Fibroblast of the aortic adventitia (primary cell): ENCODE measurements around the gene VPS9D1. TPM values are rescaled to one million over a fixed set of nuclear protein-coding genes. Genes with fewer than 3 reads are reported as not detected.
A peak's percentile ranks its signal among the peaks of the same experiment; 100 is the strongest.

ENCODE experiments used
- DNase-seq: peaks from one replicate; pipeline ENCODE4 v3.0.0-alpha.2; 2010; ENCODE audit warnings: low read depth
- H3K4me3 ChIP-seq: 2 replicates; pipeline ENCODE4 v1.5.1; 2011; ENCODE audit warnings: low read depth, mild to moderate bottlenecking, control low read depth, low read length, moderate library complexity
- CTCF ChIP-seq: IDR thresholded peaks from 2 replicates; pipeline ENCODE4 v1.5.1; 2011; ENCODE audit warnings: mild to moderate bottlenecking, low read length, control low read depth, inconsistent platforms; ENCODE audit not compliant: insufficient read depth
- total RNA-seq: library from RNA; depleted of rRNA; stranded (reverse); fragments of >200 nt; gene quantifications from 2 replicates; pipeline ENCODE4 v1.2.3, GENCODE V29; 2012; ENCODE audit warnings: low replicate concordance

The VPS9D1 gene
- total RNA-seq, 1 donor, result 11.3 TPM

- DNase-seq, result peak; percentile 35
- no peak for TF ChIP-seq CTCF
- peak overlapping the region; percentile 17 for H3K4me3 ChIP-seq
Measured at GRCh38 chr16:89723279-89724250, 2.9 kb upstream of the VPS9D1 start.

- peak overlapping the region; percentile 83 for H3K4me3 ChIP-seq
- TF ChIP-seq CTCF, result no peak
- peak; percentile 31 for DNase-seq
Measured at GRCh38 chr16:89722392-89723278, 1.9 kb upstream of the VPS9D1 start.

- no peak for TF ChIP-seq CTCF
- H3K4me3 ChIP-seq, result peak overlapping the region; percentile 83
- DNase-seq, result peak; percentile 41
Measured at GRCh38 chr16:89721546-89722391, 1.1 kb upstream of the VPS9D1 start.

- DNase-seq, result no peak
- TF ChIP-seq CTCF, result no peak
- H3K4me3 ChIP-seq, result peak overlapping the region; percentile 83
Measured at GRCh38 chr16:89720551-89720812, 216 bp downstream of the VPS9D1 start.

GRCh38 chr16:89717688-89718505, 2.8 kb downstream of the VPS9D1 start:
- no peak for DNase-seq
- TF ChIP-seq CTCF, result no peak
- no peak overlapping the region for H3K4me3 ChIP-seq
